GM19023 (cell line): ENCODE measurements around the gene NTRK1.

Source experiments
- ATAC-seq: cut with Tn5 transposase; IDR thresholded peaks from one replicate; pipeline ENCODE4 v1.9.1; 2021; ENCODE audit warnings: mild to moderate bottlenecking, moderate library complexity; ENCODE audit not compliant: unreplicated experiment

Gene NTRK1

GRCh38 chr1:156860628-156861423, at the start of gene NTRK1:
Gene NTRK1 (plus strand): TSS chr1:156860865. CDS start chr1:156860935, 70 bp downstream.
- no peak for ATAC-seq

GRCh38 chr1:156811168-156811567, 49.5 kb upstream of the NTRK1 start:
- no peak for ATAC-seq

GRCh38 chr1:156812293-156812990, 48.2 kb upstream of the NTRK1 start:
- no peak for ATAC-seq

DNA sequence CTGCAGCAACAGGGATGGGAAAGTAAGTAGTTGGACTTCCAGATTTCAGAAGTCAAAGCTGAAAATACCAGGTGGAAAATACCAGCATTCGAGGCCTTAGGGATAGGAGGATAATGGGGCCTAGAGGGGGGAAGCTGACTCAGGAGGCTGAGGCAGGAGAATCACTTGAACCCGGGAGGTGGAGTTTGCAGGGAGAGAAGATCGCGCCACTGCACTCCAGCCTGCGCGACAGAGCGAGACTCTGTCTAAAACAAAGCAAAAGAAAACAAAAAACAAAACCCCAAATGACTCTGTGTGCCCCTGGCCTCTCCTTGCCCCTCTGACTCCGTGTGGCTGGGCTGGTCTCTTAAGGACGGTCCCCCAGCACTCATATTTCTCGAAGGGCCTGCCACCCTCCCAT, 47.4 kb upstream of the NTRK1 start:
- no peak for ATAC-seq

DNA sequence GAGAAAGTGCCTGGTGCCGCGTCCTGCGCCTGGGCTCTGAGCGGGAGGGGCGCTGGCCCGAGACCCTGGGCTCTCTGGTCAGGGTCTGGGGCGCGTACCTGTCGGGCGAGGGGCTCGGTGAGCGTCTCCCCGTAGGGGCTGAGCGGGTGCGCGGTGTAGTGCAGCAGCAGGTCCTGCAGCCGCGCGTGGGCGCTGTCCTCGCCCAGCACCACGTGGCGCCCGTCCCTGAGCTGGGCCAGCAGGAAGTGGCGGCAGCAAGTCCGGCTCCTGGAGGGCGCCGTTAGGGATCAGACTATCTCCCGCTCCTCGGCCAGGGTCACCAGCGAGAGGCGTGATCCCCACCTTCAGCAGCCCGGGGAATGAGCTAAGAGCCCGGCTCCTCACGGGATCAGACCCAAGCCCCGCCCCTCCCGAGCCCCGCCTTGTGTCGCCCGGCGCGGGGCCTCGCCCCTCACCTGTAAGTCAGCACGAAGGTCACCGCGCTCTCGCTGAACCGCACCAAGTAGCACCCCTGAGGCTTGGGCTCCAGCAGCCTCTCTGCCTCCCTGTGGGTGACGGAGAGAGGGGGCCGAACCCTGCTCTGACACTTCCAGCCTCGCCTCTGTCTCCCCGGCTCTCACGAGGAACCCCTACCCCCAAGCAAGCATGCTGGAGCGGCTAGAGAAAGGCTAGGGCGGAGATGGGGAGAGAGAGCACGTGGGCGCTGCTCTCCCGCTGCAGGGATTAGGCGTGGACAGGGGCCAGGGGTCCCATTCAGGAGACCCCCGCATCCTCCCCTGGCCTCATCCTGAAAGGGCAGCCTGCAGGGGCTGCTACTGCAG, 46.7 kb upstream of the NTRK1 start:
- peak; percentile 62 for ATAC-seq

- no peak for ATAC-seq
Measured at GRCh38 chr1:156814571-156815260, 45.9 kb upstream of the NTRK1 start.

DNA sequence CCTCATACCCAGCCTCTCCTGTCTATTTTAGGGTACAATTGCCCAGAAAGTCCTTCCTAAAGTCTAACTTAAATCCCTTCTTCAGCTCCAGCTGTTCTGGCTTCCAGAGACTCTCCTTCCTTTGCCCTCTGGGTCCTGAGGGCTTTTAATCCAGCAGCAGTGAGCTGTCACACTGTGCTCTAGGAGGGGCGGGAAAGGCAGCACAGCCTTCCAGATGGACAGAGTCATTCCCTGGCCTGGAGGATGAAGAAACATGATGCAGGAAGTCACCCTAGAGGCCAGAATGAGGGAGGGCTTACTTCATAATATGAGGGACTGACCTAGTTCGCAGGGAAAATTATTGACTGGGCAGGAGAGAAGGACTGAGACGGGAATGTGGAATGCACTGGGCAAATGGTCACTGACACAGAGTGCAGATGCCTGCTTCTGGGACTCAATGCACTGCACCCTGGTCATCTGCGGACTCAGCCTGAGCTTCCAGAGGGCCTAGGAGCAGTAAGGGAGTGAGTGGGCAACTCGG, 45.3 kb upstream of the NTRK1 start:
- ATAC-seq, result no peak

DNA sequence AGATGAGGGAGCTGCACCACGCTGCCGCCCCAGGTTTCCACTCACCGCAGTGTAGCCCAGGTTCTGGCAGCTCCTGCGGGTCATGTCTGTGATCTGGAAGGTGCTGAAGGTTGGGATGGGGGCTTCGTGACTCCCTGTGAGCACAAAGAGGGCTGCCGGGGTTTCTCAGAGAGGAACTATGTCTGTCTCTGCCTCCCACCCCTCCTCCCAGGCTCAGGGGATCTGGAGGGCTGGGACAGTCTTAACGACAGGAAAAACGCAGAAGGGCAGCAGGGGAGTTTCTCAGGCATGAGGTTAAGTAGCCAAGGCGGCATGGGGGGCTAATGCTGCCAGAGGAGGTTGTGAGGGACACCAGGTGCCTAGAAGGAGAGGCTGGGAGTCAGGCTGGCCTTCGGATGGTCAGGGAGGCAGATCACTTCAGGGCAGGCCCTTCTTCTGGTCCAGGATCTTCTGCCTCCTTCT, 44.7 kb upstream of the NTRK1 start:
- ATAC-seq, result no peak

DNA sequence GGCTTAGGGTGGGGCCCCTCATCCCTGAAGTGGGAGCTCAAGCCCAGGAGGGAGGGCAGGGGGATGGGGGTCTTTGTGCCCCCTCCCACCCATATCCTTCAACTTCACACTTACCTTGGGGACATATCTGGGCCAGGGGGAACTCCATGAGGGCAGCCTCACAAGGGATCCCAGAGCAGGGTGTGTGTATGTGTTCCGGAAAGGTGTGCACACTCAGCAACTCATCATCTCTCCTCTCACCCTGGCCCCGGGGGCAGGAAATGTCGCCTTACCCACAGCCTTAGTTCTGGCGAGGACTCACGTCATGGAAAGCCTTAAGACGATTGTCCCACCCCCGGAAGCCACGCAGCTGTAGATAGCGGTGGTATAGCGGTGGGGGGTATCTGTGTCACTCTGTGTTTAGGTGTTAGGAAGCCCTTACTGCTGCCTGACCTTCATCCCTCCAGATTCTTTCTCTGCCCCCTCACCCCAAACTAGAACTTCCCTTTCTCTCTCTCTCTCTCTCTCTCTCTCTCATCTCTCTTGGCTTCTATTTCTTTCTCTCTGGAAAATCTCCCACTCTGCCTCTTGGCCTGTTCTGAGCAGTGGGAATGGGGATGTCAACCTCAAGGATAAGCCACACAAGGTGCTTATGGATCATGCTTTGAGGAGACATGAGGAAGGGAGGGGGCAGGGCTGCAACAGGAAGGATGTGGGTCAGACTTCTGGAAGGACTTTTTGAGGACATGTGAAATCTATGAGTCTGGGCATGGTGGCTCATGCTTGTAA, 43.9 kb upstream of the NTRK1 start, which contains the start of gene SH2D2A:
Gene SH2D2A, minus strand, starts transcription at position 288 of the 768 bp plus-strand sequence. Its CDS starts 140 bp downstream, at position 148.
- no peak for ATAC-seq

DNA sequence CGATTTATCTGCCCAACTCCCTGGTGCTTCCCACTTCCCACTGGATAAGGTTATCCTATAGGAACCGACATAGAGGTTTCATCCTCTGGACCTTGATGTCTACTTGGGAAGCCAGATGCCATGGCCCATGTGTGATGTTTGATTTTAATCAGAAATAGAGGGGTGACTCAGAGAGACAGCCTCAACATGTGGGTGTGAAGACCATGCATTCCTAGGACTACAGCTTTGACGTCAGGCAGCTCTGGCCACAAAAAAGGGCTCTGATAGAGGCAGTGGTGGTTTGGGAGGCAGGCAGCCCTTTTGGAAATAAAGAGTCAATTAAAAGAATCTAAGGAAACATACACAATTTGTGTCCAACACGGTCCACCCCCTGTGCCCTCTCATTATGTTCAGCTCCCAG, 38.9 kb upstream of the NTRK1 start:
- no peak for ATAC-seq

DNA sequence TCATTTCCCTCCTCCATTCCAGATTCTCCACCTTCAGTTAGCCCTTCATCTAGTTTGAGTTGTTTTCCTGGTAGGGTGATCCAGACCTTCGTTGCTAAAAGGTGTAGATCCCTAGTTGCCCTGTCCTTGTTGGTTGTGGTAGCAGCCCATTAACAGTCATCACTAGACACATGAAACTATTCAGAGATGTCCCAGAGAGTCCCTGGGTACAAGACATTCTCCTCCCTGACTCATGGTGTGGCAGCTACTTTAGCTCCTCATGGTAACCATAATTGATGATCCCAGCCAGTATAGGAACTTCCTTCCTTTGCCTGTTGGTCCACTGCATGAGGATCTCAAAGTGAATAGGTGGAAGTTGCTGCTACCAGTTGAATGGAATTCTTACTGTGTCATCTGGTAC, 38.0 kb upstream of the NTRK1 start:
- no peak for ATAC-seq

- ATAC-seq, result no peak
Measured at GRCh38 chr1:156823210-156823790, 37.4 kb upstream of the NTRK1 start.

GRCh38 chr1:156826630-156827029, 34.0 kb upstream of the NTRK1 start:
- no peak for ATAC-seq

DNA sequence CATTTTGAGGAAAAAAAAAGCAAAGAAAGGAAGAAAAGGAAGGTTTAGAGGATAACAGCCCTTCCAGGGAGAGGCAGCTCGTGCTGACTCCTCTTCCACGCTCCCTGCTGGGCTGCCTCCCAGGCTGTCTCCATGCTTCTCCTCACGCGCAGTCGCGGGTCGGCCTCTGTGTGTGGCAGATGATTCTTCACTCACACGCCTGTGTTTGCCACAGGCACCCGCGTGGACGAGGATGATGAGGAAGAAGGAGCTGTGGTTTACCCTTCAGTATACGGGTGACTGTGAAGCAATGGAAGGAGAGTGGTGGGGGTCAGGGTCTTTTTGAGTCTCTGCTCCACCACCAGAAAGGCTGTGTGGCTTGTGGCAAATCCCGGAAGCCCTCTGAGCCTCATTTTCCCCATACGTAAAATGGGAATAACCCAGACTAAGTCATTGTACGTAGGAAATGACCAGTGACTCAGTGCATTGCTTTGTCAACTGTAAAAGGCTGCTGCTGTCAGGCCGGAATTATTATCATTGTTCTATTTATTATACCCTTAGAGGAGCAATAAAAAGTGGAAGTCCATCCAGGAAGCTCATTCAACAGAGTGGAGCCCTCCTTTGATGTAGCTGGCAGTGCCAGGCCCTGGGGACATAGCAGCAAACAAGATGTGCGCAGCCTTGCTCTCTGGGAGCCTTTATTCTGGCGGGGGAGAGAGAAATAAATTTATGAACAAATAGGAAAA, 32.1 kb upstream of the NTRK1 start:
- ATAC-seq, result no peak

- ATAC-seq, result no peak
Measured at GRCh38 chr1:156832434-156832833, 28.2 kb upstream of the NTRK1 start.

DNA sequence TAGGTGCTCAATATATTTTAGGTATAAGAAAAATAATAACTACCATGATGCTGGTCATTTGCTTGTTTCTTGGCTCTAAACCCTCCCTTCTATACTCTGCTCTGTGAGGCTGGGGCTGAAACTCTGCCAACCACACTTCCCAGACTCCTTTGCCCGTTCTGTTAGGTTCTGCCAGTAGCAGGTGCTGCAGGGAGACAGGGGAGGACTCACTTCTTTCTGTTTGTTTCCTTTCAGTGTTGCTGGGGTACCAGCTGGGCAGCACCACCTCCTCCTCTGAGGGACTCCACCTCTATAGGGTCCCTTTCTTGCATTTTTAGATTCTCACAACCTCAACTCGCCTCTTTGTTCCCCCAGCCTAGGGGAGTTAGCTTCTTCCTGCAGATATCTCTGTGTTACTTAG, 27.1 kb upstream of the NTRK1 start:
- no peak for ATAC-seq

- ATAC-seq, result no peak
Measured at GRCh38 chr1:156834322-156834721, 26.3 kb upstream of the NTRK1 start.

GRCh38 chr1:156836041-156836654, 24.5 kb upstream of the NTRK1 start:
- peak; percentile 69 for ATAC-seq
